K562 (cell line): ENCODE data around the gene ZNF467. TPM values are rescaled to one million over a fixed set of nuclear protein-coding genes. Genes with fewer than 3 reads are reported as not detected.

Experiments
- GTF2A2 ChIP-seq: IDR thresholded peaks from 2 replicates; pipeline ENCODE4 v1.6.1; 2016; ENCODE audit warnings: mild to moderate bottlenecking, missing genetic modification characterization, missing compliant biosample characterization
- GTF3C2 ChIP-seq: IDR thresholded peaks from 3 replicates; pipeline ENCODE4 v1.6.1; 2011; ENCODE audit warnings: borderline replicate concordance, mild to moderate bottlenecking, moderate library complexity; ENCODE audit not compliant: insufficient read length; ENCODE audit errors: extremely low read depth
- L3MBTL2 ChIP-seq: fragments of 450-650 bp; IDR thresholded peaks from 2 replicates; pipeline ENCODE4 v1.6.1; 2016; ENCODE audit warnings: mild to moderate bottlenecking, moderate library complexity
- NR1H2 ChIP-seq: sonication (generic); formaldehyde crosslinking; IDR thresholded peaks from 2 replicates; pipeline ENCODE4 v1.4.0; 2020; ENCODE audit warnings: mild to moderate bottlenecking, missing genetic modification reagents
- POLR3G ChIP-seq: IDR thresholded peaks from 2 replicates; pipeline ENCODE4 v1.6.1; 2011; ENCODE audit not compliant: insufficient read length, insufficient replicate concordance; ENCODE audit errors: extremely low read depth
- RERE ChIP-seq: sonication (generic); formaldehyde crosslinking; IDR thresholded peaks from 2 replicates; pipeline ENCODE4 v1.8.0; 2023; ENCODE audit warnings: missing genetic modification reagents, mild to moderate bottlenecking, borderline replicate concordance
- SAFB ChIP-seq: fragments of 200-400 bp; formaldehyde crosslinking; IDR thresholded peaks from 2 replicates; pipeline ENCODE4 v1.6.1; 2017; ENCODE audit warnings: low read depth, low read length, borderline replicate concordance
- SAFB2 ChIP-seq: fragments of 200-400 bp; formaldehyde crosslinking; IDR thresholded peaks from 2 replicates; pipeline ENCODE4 v1.6.1; 2018; ENCODE audit warnings: borderline replicate concordance, low read length, low read depth, moderate library complexity; ENCODE audit not compliant: severe bottlenecking
- SETDB1 ChIP-seq: IDR thresholded peaks from one replicate; pipeline ENCODE4 v1.6.1; 2012; ENCODE audit warnings: low read length, control low read depth, inconsistent platforms
- SP2 ChIP-seq: IDR thresholded peaks from 2 replicates; pipeline ENCODE4 v1.6.1; 2011; ENCODE audit warnings: mild to moderate bottlenecking, low read depth, low read length, moderate library complexity; ENCODE audit not compliant: poor library complexity, severe bottlenecking; ENCODE audit errors: extremely low read depth
- ZBTB7A ChIP-seq: IDR thresholded peaks from 2 replicates; pipeline ENCODE4 v1.6.1; 2011; ENCODE audit warnings: low read depth, mild to moderate bottlenecking, low read length, moderate library complexity, borderline replicate concordance; ENCODE audit not compliant: control insufficient read depth
- ZNF445 ChIP-seq: fragments of 250-450 bp; sonication (Bioruptor Pico); IDR thresholded peaks from 2 replicates; pipeline ENCODE4 v1.4.0; 2020; ENCODE audit warnings: low read depth, mild to moderate bottlenecking, moderate library complexity
- ZNF561 ChIP-seq: fragments of 450-650 bp; formaldehyde crosslinking; conservative IDR thresholded peaks from 2 replicates; pipeline ENCODE4 v1.4.0; 2020; ENCODE audit warnings: mild to moderate bottlenecking, moderate library complexity
- ZNF695 ChIP-seq: fragments of 450-650 bp; formaldehyde crosslinking; IDR thresholded peaks from 2 replicates; pipeline ENCODE4 v1.4.0; 2020; ENCODE audit warnings: mild to moderate bottlenecking, moderate library complexity
- polyA plus RNA-seq, 8 experiments: library from polyadenylated mRNA; depleted of rRNA in 4 of 8; stranded (reverse) in 5 of 8; unstranded in 3 of 8; fragments of >200 nt; fragmentation: Nextera tagmentation in 2 of 8; fragmentation: Illumina TruSeq in 1 of 8; extraction: Ambion mirVana in 2 of 8; extraction: Trizol in 1 of 8; gene quantifications; 2 replicates each; pipeline versions ENCODE4 v1.2.1 to v1.2.3, GENCODE V29; 2011 to 2014; ENCODE audit warnings: inconsistent platforms in 1 of 8, missing spikeins in 1 of 8
- total RNA-seq, 7 experiments: library from RNA; depleted of rRNA in 6 of 7; stranded (reverse); fragments of >200 nt in 6 of 7; fragmentation: Illumina TruSeq in 2 of 7; extraction: Trizol in 2 of 7; gene quantifications; 2 replicates each; pipeline versions ENCODE4 v1.2.1 to v1.2.3, GENCODE V29; 2011 to 2021; ENCODE audit warnings: low replicate concordance in 1 of 7

Gene ZNF467
- total and polyA plus RNA-seq, 9 of the 15 experiments (the other 6 are each of a cell fraction or from before 2014, with no cell fraction given), result 0.32 to 14.2 (median 1.7) TPM

GRCh38 chr7:149771720-149772240, 1.6 kb downstream of the ZNF467 start (continued):
- TF ChIP-seq ZNF445 (CRISPR knock-in tag), result no peak
- peak; percentile 45 for TF ChIP-seq SETDB1
- 0 out of 2 replicates have a peak, but pooled peaks have one; percentile 19 for TF ChIP-seq L3MBTL2
- TF ChIP-seq SAFB, result no peak
- TF ChIP-seq NR1H2, result no peak
- TF ChIP-seq GTF2A2 (tag), result no peak
- TF ChIP-seq ZBTB7A, result peak; percentile 97
- TF ChIP-seq SAFB2, result no peak
- TF ChIP-seq GTF3C2, result no peak
- TF ChIP-seq ZNF561 (CRISPR knock-in tag), result no peak
- TF ChIP-seq ZNF695, result no peak
- TF ChIP-seq POLR3G, result no peak
- TF ChIP-seq SP2, result no peak
- TF ChIP-seq RERE (CRISPR knock-in tag), result no peak
